SK-N-MC (cell line): Measurements from ENCODE around the gene MTHFR.

Experiments
- EZH2 ChIP-seq: fragments of 200-600 bp; sonication (generic); IDR thresholded peaks from one replicate; pipeline ENCODE4 v1.6.1; 2017; ENCODE audit warnings: antibody characterized with exemption
- FOXP2 ChIP-seq: optimal IDR thresholded peaks from 2 replicates; pipeline ENCODE3; 2011; ENCODE audit warnings: mild to moderate bottlenecking, moderate library complexity; ENCODE audit not compliant: insufficient read depth; ENCODE audit errors: extremely low read length, control extremely low read depth

DNA sequence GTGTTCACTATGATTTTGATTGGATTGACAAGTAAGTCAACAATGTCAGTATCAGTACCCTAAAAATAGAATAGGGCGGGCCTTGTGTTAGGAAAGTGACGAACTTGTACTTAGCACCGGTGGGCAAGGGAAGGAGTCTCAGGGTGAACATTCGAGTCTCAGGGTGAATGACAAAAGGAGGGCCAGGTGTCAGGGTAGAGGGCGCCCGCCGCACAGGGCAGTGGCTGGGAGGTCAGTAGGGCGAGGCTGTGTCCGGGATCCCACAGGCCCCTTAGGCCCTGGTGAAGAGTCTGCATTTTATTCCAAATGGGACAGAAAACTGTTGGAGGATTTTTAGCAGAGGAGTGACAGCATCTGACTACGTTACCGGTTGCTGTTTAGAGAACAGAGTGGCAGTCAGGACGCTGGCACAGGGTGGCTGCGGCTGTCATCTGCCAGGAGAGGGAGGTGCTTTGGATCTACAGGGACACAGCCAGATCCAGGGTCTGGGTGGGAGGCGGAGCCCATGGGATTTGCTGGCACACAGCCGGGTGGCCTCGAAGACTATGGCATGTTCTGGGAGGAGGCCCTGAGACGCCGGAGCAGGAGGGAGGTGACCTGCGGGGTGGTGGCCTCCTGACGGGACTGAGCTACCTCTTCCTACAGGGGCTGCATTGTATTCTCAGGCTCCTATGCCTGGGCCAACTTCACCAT is 58.8 kb downstream of the MTHFR start:
- no peak for TF ChIP-seq EZH2
- no peak for TF ChIP-seq FOXP2
